ENCODE measurements around the gene HAP1. TPM values are rescaled to one million over a fixed set of nuclear protein-coding genes. Genes with fewer than 3 reads are reported as not detected.
"Not testable (repeated sequence)": the region's sequence is repeated elsewhere in the genome, so short reads cannot be mapped to it uniquely, and the experiment has no call there.

HAP1 gene
- total RNA-seq, 1 donor from 2014 or later = not detected

DNA sequence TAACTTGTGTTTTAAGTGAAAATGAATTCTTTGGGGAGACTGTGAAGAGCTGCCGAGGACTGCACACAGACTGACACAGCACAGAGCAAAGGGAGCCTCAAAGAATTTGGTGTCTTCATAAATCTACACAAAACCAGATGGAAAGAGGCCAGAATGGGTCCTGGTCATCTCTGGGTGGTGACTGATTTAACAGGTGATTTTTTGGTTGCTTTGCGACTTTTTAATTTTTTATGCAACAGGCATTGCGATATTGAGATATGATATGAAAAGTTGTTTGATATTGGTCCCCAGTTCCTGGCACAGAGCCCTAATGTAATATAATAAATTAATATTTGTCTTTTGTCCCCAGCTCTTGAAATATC, 58.4 kb downstream of the HAP1 start:
- no peaks in the 10 kb centered on the region for H3K27me3 ChIP-seq
- no peak for TF ChIP-seq CTCF (IDR thresholded peaks at IDR 0.05)
- H3K27ac ChIP-seq = no peak overlapping the region
- H3K36me3 ChIP-seq = no peaks in the 10 kb centered on the region
- no peak overlapping the region for H3K4me3 ChIP-seq
- intact Hi-C loops (cut with DNase I) = no loop called here
- no peak for DNase-seq (ENCODE audit: low spot score in 2 of 2)
- H3K4me1 ChIP-seq = no peaks in the 10 kb centered on the region
- no peaks in the 10 kb centered on the region for H3K9me3 ChIP-seq

DNA sequence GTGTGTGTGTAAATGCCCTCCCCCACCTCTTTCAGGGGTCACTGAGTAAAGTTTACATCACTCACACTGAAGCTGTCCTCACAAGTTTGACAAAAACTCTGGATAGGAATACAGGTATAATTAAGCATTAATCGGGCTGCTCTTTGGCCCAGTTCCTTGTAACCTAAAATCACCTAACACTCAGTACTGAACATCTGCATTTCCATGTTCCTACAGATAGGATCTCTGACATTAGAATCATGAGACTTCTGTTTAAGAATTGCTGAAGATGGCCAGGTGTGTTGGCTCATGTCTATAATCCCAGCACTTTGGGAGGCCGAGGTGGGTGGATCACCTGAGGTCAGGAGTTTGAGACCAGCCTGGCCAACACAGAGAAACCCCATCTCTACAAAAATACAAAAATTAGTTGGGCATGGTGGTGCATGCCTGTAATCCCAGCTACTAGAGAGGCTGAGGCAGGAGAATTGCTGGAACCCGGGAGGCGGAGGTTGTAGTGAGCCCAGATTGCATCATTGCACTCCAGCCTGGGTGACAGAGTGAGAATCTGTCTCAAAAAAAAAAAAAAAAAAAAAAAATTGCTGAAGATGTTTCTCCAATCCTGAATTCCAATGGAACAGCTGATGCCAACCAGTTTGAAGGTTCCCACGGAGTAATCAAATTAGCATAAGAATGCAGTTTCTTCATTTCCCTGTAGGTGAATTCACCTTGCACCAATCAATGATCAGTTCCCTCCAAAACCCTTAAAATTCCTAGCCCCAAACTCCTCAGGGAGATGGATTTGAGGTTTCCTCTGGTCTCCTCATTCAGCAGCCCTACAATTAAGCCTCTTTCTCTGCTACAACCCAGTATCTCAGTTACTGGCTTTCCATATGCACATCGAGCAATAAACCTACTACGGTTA, 59.0 kb downstream of the HAP1 start:
- H3K27me3 ChIP-seq; DNase-seq (ENCODE audit: low spot score in 2 of 2); intact Hi-C loops (cut with DNase I); H3K36me3 ChIP-seq; H3K4me3 ChIP-seq; H3K27ac ChIP-seq; H3K4me1 ChIP-seq; H3K9me3 ChIP-seq: not testable (repeated sequence)

Other genes starting within 250 kb of the HAP1 start
- gene KRT36, start 244.7 kb downstream of the HAP1 start, total RNA-seq = not detected
- 1.9 TPM for gene KRT13, start 229.0 kb downstream of the HAP1 start, total RNA-seq
- 0.32 TPM for gene KRT15, start 215.8 kb downstream of the HAP1 start, total RNA-seq
- 1.4 TPM for gene KRT19, start 206.3 kb downstream of the HAP1 start, total RNA-seq
- gene KRT9, start 162.6 kb downstream of the HAP1 start, total RNA-seq = not detected
- 10.3 TPM for gene KRT14, start 147.7 kb downstream of the HAP1 start, total RNA-seq
- 31.9 TPM for gene KRT16, start 121.9 kb downstream of the HAP1 start, total RNA-seq
- 14.8 TPM for gene KRT17, start 110.1 kb downstream of the HAP1 start, total RNA-seq
- gene EIF1, start 45.8 kb downstream of the HAP1 start, total RNA-seq = 102 TPM
- not detected for gene GAST, start 22.3 kb downstream of the HAP1 start, total RNA-seq
- 47.9 TPM for gene JUP, start 52.1 kb upstream of the HAP1 start, total RNA-seq
- gene P3H4, start 77.3 kb upstream of the HAP1 start, total RNA-seq = 61.4 TPM
- gene FKBP10, start 78.4 kb upstream of the HAP1 start, total RNA-seq = 388 TPM
- 36.7 TPM for gene NT5C3B, start 101.6 kb upstream of the HAP1 start, total RNA-seq
- gene KLHL10, start 103.2 kb upstream of the HAP1 start, total RNA-seq = not detected
- 8.9 TPM for gene KLHL11, start 130.8 kb upstream of the HAP1 start, total RNA-seq
- gene ACLY, start 184.3 kb upstream of the HAP1 start, total RNA-seq = 64.4 TPM
- gene ODAD4, start 196.0 kb upstream of the HAP1 start, total RNA-seq = not detected
- gene CNP, start 232.2 kb upstream of the HAP1 start, total RNA-seq = 72.9 TPM